Right ventricle myocardium inferior (tissue), 1 donor: ENCODE measurements around the gene ATP4A. TPM values are rescaled to one million over a fixed set of nuclear protein-coding genes. Genes with fewer than 3 reads are reported as not detected.

Experiments
- ATAC-seq: fragments of 200-7000 bp; cut with Tn5 transposase; one replicate; pipeline ENCODE4 v1.9.1; 2020; ENCODE audit warnings: mild to moderate bottlenecking, moderate library complexity
- DNase-seq: peaks from one replicate; pipeline ENCODE4 v3.0.0; 2021; ENCODE audit errors: missing footprints
- intact Hi-C: fragments of 100-400 bp; cut with DNase I; formaldehyde crosslinking; loops from one replicate; pipeline ENCODE4 v1.11.0; 2022
- total RNA-seq: library from RNA; stranded (reverse); fragmentation: NEBNext Ultra II Directional; extraction: Animal tissue kit (Norgen Biotek cat#: 25700); gene quantifications from one replicate; pipeline ENCODE4 v1.2.1, GENCODE V29; 2021
- donor health status: DM: no; HTN: yes; CAD: no; lungs with severe emphysema.

Gene ATP4A
- total RNA-seq, 1 donor from 2014 or later, result not detected

DNA sequence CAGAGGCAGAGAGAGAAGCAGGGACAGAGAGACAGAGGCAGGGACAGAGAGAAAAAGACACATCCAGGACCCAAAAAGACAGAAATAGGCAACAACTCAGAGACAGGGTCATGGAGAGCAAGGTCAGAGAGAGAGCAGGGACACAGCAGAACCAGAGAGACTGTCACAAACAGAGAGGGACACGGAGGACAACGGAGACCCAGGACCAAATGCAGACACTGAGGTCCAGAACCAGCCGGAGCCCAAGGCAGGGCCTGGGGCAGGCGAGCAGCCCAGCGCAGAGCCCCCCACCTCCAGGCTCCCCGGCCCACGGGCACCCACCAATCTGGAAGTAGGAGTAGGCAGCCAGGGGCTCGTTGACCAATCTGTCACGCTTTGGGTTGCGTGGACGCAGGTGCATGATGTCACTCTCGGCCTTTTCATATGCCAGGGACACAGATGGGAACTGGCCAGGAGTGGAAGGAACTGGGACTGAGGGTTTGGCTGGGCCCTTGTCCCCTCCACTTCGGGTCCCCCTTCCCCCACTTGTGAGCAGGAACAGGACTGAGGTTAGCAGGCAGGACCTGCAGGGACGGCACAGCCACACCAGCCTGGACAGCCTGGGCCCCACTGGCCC is 10.0 kb downstream of the ATP4A start:
- intact Hi-C loops, result no loop called here
- ATAC-seq (no peak), DNase-seq (no peak)

DNA sequence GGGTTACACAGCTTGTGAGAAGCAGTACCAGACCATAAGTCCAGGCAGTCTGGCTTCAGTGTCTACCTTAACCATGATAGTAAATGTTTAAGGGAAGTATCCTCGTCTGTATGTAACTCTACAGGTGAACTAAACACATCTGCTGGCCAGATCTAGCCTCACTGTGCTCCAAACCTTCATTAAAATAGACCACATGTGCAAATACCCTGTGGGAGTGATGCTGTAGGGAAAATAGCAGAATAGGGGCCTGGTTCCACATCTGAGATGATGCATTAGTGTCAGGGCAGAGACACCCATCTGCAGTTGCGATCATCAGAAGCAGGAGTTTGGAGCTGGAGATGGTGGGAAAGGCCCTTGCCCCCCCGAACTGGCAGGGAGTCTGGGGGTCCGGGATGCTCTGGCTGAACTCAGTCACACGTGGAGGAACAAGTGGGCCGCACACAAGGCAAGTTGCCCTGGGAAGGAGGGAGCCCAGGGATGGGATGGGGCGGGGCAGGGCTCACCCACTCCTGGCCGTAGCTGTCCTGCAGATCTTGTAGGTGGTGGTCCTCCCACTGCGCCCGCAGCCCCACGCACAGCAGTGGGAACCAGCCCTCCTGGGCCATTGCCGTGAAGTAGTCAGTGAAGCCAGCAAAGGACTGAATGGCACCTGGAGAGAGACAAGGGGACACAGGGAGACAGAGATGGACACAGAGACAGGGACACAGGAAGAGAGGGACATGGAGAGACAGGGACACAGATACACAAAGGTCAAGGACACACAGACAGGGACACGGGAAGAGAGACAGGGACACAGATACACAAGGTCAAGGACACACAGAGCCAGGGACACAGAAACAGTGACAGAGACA is 10.7 kb downstream of the ATP4A start:
- ATAC-seq, result no peak
- no peak for DNase-seq
- intact Hi-C loops, result no loop called here

DNA sequence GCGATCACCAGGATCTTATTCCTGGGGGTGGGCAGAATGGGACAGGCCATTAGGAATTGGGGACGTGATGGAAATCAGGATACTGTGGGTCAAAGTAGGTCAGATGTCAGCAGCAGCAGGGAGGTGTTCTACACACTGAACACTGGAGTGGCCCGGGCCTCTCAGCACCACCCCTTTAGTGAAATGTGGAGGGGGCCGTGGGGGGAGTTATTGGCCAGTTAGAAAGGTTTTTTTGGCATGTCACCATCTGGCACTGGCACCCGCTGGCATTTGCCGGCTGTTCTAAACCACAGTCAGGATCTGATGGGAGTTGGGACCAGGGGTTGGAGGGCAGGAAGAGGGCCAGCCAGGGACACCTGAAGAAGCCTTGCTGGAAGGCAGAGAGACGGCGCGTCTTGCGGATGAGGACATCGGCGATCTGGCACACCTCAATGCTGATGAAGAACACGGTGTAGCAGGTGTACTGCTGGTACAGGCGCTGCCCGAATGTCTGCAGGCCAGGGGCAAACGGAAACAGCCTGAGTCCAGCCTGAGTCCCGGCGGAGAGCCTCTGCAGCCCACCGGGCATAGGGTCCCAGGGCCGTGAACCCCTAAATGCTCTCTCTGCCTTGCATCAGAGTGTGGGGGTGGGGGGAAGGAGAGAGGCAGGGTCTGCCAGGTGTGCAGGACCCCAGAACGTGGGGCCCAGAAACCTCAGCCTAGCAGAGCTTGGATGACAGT is 12.2 kb downstream of the ATP4A start:
- DNase-seq (no peak), ATAC-seq (no peak)
- intact Hi-C loops, result no loop called here

DNA sequence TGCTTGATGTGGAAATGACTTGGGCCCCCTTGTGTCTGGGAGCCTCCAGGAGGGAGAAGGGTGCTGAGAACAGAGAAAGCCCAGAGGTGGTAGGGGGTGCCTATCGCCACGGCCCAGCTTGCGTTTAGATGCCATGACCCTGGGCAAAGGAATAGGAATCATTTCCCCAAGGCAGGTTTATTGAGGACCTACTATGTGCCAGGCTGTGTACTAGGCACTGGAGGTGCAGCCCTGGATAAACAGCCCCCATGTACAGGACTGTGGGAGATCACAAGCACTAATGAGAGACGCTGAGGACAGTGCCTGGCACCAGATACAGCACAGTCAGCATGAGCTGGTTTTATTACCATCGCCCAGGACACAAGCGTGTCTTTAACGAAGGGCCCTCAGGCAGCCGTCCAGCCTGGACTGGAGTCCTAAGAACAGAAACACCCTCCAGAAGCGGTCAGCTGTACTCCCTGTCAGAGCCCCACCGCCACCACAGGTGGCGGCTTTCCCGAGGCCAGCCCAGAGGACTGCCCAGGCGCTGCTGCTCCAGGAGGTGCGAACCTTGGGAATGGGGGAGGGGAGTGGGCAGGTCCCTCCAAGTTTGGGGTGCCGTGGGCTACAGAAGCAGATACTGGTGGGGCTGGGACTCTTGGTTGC is 13.5 kb downstream of the ATP4A start:
- intact Hi-C loops, result loop anchor here (1.0 to 5.0 kb wide), 2 partner anchors 77 to 167 kb away; partner anchors contain the start of gene RBM42
- DNase-seq (no peak), ATAC-seq (no peak)

DNA sequence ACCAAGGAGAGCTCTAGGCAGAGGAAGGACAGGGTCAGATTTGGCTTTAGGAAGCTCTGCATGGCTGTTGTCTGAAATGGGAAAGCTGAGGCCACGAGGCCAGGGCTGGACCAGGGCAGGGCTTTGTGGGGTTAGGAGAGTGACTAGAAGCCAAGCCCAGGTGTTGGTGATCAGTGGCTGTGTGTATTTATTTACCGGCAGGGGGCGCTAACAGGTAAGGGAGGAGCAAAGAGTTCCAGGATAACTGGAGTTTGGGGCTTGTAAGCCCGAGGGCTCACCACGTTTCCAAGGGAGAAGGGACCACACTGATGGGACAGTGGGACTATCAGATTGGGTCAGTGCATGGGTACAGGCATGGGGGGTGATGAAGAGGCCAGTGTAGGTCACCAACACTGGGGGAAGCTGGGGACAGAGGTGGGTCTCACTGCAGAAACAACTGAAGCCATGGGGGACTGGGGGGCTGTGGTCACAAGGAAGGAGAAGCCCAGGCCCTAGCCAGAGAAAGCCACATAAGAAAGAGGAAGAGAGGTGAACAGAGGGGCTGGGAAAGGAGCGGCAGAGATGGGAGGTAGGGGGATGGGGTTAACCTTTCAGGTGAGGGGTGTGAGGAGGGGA is 14.2 kb downstream of the ATP4A start:
- DNase-seq, result no peak
- intact Hi-C loops, result loop anchor here (1.0 to 5.0 kb wide), 2 partner anchors 78 to 168 kb away; partner anchors contain the start of gene RBM42
- no peak for ATAC-seq

DNA sequence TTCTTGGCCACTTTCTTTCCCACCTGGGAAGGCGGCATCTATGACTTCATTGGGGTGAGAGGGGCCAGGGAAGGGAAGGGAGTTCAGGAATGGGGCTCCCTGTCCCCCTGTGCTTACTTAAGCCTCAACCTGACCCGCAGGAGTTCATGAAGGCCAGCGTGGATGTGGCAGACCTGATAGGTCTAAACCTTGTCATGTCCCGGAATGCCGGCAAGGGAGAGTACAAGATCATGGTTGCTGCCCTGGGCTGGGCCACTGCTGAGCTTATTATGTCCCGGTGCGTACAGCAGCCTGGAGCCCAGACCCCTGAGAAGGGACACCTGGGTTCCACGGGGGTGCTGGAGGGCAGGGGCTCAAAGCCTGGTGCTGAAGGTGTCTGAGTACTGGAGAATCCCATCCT is 16.9 kb downstream of the ATP4A start:
- DNase-seq (no peak), ATAC-seq (no peak)
- intact Hi-C loops, result loop anchor here (5.0 kb wide), 1 partner anchor 81 kb away; the partner anchor contains the start of gene RBM42

DNA sequence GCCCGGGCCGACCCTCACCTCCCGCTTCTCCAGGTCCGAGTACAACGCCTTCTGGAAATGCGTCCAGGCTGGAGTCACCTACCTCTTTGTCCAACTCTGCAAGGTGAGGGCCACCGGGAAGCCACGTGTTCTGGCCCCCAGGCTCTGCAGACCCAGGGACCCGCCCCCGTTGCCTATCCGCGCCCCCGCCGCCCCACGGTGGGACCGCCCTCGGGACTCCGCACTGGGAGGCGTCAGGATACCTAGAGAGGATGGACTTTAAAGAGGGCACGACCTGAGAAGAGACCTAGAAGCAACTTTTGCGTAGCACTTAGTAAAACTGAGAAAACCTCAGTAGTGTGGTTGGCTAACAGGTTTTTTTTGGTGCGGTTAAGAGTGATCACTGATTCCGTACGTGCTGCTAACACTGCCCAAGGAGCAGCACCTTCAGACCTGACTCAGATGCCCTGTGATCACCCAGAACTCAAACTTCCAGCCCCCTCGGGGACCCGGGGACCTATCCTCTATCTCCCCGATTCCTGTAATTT is 17.5 kb downstream of the ATP4A start:
- ATAC-seq (peak; percentile 37), DNase-seq (no peak)
- intact Hi-C loops, result loop anchor here (5.0 kb wide), 1 partner anchor 81 kb away; the partner anchor contains the start of gene RBM42

DNA sequence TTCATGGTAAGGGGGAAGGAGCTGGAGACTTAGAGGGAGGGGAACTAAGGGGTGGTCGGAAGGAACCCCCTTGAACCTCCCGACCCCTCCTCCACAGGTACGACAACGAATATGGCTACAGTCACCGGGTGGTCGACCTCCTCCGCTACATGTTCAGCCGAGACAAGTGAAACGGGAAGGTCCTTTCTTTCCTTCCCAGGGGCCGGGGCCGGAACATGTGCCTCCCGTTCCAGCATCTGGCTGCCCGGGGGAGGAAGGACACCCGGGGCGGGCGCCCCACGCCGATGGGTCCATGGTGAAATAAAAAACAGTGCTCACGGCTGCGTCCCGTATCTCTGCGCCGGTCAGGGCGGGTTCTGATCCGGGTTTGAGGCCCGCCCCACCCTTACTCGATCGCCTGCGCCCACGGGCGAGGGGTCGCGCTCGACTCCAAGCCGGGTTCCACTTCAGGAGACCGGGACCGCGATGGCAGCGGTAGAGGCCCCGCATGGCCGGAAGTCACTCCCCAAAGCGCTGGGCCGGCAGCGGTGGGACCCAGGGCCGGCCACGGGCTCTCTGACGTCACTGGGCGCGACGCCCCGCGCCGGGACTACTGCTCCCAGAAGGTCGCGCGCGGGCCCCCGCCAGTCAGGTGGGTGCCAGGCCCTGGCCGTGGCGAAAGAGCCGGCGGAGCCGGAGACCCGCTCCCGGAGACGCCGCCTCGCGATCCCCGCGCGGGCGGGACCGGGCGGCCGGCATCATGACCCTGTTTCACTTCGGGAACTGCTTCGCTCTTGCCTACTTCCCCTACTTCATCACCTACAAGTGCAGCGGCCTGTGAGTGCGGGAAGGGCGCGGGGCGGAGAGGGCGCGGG is 18.2 kb downstream of the ATP4A start, which contains the start of gene TMEM147:
Gene TMEM147, plus strand, starts transcription at position 626 of the 854 bp plus-strand sequence. Its CDS starts 114 bp downstream, at position 740.
- peak; percentile 98 for ATAC-seq
- intact Hi-C loops, result loop anchor here (5.0 kb wide), 1 partner anchor 82 kb away; the partner anchor contains the start of gene RBM42
- DNase-seq, result peak; percentile 98

DNA sequence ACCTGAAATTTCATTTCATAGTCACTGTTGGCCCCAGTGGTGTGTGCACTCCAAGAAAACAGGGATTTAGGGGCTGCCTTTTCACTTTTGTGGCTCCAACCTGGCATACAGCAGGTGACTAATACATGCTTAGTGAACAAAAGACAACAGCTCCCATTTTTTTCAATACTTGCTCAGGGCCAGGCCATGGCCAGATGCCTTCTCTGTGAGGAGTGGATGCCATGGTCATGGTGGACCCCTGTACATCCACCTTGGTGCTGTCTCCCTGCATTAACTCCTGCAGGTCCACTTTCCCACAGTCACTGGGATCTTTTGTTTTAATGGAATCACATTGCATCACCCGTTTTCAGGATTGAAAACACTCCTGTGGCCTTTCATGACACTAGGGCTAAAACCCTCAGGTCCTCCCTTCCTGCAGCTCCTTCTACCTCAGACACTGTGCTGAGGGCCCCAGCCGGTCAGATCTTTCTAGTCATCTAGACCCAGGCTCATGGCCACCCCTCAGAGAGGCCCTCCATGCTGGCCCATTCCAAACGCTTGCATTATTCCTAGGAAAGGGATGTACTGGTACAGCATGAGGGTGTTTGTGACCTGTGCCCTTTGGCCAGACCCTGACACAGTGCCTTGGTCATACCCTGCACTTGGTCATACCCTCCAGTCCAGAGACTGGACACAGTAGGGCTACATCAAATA is 19.2 kb downstream of the ATP4A start:
- ATAC-seq (no peak), DNase-seq (no peak)
- intact Hi-C loops, result no loop called here

DNA sequence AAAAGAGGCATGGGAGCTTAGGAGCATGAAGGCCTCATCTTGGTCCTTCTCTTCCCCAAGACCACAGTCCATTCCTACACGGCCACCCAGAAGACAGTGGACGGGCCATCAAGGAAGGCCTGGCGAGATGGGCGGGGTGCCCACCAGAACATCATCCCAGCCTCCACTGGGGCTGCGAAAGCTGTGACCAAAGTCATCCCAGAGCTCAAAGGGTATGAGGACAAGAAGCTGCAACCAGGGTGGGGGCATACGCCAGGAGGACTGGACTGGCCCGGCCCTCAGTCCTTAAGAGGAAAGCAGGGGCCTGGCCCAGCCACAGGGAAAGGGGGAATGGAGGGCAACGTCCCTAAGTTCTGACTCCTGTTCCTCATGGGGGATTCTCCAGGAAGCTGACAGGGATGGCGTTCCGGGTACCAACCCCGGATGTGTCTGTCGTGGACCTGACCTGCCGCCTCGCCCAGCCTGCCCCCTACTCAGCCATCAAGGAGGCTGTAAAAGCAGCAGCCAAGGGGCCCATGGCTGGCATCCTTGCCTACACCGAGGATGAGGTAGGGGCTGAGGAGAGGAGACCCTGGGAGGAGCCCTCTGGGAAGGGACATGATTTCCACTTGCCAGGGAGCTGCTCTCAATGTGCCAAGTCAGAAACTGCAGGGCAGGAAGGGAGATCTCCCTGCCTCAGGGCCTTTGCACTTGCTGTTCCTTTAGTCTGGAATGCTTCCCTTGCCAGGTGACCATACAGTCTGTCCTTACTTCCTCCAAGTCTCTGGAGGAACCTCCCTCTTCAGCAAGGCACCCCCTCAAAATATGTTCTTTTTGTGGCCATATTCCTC is 20.0 kb downstream of the ATP4A start:
- no peak for ATAC-seq
- DNase-seq, result no peak
- intact Hi-C loops, result no loop called here

DNA sequence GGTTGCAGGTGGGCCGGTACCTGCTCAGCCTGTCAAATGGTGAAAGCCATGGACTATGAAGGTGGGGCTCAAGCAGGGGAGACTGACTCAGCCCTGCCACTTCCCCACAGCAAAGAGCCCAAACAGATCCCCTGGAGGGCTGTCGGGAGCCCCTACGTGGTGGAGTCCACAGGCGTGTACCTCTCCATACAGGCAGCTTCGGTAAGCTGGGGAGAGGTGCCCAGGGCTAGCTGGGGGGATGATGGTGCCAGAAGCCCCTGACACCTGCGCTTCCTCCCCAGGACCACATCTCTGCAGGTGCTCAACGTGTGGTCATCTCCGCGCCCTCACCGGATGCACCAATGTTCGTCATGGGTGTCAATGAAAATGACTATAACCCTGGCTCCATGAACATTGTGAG is 21.2 kb downstream of the ATP4A start:
- ATAC-seq (no peak), DNase-seq (no peak)
- intact Hi-C loops, result no loop called here

DNA sequence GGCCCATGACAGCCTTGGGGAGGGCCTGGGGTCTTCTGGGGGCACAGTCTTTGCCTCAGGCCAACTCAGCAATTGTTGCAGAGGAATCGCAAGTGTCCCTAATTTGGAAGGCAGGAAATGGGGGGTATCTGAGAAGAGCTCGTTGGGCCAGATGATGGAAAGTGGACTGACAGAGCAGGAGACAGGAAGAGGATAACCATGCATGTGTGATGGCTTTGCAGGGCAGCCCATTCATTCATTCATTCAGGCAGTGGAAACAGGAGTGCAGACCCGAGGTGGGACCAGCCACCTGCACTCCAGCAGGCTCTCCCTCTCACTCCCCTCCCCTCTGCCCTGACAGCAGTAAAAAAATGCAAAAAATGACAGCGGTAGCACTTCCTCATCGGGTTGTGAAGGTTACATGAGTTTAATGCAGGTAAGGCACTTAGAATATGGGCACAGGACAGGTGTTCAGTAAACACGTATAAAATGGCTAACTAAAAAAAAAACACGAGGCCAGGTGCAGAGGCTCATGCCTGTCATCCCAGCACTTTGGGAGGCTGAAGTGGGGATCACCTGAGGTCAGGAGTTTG is 23.0 kb downstream of the ATP4A start:
- DNase-seq (no peak), ATAC-seq (no peak)
- intact Hi-C loops, result no loop called here

DNA sequence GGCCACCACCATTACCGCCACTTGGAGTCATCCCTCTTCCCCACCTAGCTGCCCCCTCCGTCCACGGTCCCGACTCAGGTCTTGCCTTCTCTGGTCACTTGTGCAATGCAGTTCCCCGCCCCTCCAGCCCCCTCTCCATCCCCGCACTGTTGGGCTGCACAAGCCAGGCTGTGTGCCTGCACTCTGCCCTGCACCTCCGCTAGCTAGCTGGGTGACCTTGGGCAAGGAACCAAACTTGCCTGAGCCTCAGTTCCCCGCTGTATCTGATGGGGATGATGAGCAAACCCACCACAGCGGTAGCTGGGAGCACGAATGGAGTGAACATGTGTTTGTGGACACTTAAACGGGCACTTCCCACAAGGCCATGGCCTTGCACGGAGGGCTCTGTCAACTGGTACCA is 23.6 kb downstream of the ATP4A start:
- no peak for ATAC-seq
- no peak for DNase-seq
- intact Hi-C loops, result no loop called here

DNA sequence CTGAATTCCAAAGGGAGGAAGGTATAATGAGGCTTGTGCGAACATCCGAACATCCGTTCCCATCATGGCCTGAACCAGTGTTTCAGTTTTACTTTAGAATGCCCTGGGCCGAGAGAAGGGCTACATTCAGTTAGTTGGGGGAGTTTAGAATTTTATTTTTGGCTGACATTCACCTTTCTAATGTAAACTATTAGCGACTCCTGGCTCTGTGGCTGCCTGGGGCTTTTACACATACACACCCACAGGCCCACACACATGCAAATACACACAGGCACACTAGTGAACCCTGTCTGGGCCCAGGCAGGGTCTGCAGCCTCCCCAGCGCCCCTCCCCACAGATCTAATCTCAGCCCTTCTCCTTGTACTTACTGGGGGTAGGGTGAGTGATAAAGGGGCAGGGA is 24.1 kb downstream of the ATP4A start:
- DNase-seq, result no peak
- intact Hi-C loops, result no loop called here
- no peak for ATAC-seq

DNA sequence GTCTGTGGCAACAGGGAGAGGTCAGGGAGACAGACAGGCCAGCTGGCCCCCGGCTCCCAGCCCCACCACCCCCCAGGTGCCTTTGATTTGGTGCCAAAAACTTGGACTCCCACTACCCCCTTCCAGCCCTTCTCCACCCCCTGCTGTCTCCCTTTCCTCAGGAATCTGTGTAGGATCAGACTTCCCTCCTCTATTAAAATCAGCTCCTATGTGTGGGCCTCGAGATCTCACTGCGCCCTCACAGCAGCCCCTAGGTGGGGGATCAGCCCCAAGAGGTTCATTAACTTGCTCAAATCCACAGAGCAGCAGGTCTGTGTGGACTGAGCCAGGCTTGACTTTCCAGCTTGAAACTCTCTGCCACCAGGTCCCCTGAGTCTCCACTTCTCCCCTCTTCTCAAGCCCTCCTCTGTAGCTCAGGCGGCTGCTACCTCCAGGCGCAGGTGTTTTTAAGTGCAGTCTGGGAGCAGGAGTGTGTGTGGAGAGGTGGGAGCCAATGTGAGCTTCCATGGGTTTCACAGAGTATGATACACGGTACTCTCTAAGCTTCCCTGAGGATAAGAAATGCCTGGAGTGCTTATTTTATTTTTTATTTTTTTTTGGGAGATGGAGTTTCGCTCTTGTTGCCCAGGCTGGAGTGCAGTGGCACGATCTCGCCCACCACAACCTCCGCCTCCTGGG is 28.5 kb downstream of the ATP4A start:
- DNase-seq (no peak), ATAC-seq (no peak)
- intact Hi-C loops, result no loop called here
